ENCODE measurements around the gene EFEMP1. TPM values are rescaled to one million over a fixed set of nuclear protein-coding genes. Genes with fewer than 3 reads are reported as not detected.

Gene EFEMP1
- polyA plus RNA-seq, 3 donors: not detected

DNA sequence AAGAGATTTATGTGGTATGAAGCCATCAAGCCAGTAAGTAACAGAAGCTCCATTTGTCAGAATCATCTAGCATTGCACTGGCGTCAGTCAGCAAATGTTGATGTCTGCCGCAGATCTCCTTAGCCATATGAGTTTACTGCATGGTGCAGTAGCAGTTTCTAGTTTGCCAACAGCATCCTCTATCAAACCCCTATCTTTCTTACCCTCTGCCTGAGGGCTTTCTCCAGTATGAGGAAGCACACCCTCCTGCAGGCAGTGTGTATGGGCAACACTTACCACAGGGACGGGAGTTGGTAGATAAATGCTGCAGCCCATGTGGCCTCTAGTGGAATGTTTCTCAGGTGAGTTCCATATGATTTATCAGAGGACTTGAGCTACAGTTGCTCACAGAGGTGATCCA is 63.7 kb downstream of the EFEMP1 start:
- no peaks in the 10 kb centered on the region for H3K79me2 ChIP-seq (ENCODE audit: insufficient read depth, low read length)
- H3K4me1 Mint-ChIP-seq: peaks cover 11% of the 10 kb centered on the region
- H3K4me3 ChIP-seq (replicated peaks in 1 of 3; ENCODE audit: low read depth in 2 of 3, low read length in 3 of 3): no peak overlapping the region
- H3K27me3 ChIP-seq (ENCODE audit: control insufficient read depth in 2 of 2, insufficient read depth in 2 of 2, low read length in 2 of 2): peaks cover 2 to 4% of the 10 kb centered on the region in 2 donors
- peaks cover 12% of the 10 kb centered on the region in 2 donors for H3K4me1 ChIP-seq (ENCODE audit: control insufficient read depth in 1 of 2, insufficient read depth in 2 of 2, low read length in 2 of 2)
- no peak overlapping the region for H3K4me2 ChIP-seq (replicated peaks; ENCODE audit: extremely low read depth, low read length, poor library complexity, severe bottlenecking)
- intact Hi-C loops (cut with micrococcal nuclease): no loop called here
- H3K9me3 ChIP-seq (replicated peaks in 1 of 2; ENCODE audit: control insufficient read depth in 1 of 2, insufficient read depth in 1 of 2, low read length in 2 of 2): no peaks in the 10 kb centered on the region
- peaks cover 0 to 2% (median 0%) of the 10 kb centered on the region in 7 donors for H3K9me3 Mint-ChIP-seq
- no peaks in the 10 kb centered on the region for H3K36me3 ChIP-seq (replicated peaks in 1 of 2; ENCODE audit: control insufficient read depth in 1 of 2, insufficient read depth in 2 of 2, low read length in 2 of 2)
- TF ChIP-seq, protein P1, sequence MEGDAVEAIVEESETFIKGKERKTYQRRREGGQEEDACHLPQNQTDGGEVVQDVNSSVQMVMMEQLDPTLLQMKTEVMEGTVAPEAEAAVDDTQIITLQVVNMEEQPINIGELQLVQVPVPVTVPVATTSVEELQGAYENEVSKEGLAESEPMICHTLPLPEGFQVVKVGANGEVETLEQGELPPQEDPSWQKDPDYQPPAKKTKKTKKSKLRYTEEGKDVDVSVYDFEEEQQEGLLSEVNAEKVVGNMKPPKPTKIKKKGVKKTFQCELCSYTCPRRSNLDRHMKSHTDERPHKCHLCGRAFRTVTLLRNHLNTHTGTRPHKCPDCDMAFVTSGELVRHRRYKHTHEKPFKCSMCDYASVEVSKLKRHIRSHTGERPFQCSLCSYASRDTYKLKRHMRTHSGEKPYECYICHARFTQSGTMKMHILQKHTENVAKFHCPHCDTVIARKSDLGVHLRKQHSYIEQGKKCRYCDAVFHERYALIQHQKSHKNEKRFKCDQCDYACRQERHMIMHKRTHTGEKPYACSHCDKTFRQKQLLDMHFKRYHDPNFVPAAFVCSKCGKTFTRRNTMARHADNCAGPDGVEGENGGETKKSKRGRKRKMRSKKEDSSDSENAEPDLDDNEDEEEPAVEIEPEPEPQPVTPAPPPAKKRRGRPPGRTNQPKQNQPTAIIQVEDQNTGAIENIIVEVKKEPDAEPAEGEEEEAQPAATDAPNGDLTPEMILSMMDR (IDR thresholded peaks at IDR 0.05): no peak
- no peaks in the 10 kb centered on the region for H3K36me3 Mint-ChIP-seq
- 94% methylated on average over 2 of the region's 3 CpGs for WGBS (ENCODE audit: insufficient coverage)
- no peak overlapping the region for H3K4me3 Mint-ChIP-seq
- H3K9ac ChIP-seq (ENCODE audit: insufficient read depth, low read length, poor library complexity, severe bottlenecking): no peak overlapping the region
- H3K27ac Mint-ChIP-seq: no peak overlapping the region
- no peak overlapping the region for H2AFZ ChIP-seq (ENCODE audit: insufficient read depth, low read depth, low read length, poor library complexity, severe bottlenecking)
- no peaks in the 10 kb centered on the region for H4K20me1 ChIP-seq (ENCODE audit: insufficient read depth, low read length)
- no peak for DNase-seq
- peaks cover 0 to 12% (median 2%) of the 10 kb centered on the region in 3 donors for H3K27me3 Mint-ChIP-seq (ENCODE audit: low read depth in 3 of 3)
- H3K27ac ChIP-seq (ENCODE audit: low read depth in 1 of 2, low read length in 2 of 2): no peak overlapping the region

DNA sequence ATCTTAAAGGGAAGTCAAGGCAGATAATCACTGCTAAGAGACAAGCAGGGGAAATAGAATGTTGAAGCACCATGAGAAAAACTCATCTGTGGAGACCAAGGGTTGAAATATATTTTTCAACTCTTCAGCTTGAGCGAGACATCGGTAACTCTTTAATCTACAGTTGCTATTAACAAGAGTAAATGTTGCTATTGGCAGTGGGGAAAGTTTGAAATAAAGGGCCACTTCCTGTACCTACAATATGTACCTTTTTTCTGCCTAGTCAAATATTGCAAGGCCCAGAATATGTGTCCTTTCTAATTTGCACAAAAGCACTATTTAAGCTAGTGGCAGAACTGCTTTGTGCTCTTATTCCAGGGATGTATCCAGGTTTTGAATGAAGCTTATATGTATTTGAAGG is 65.8 kb downstream of the EFEMP1 start:
- no peaks in the 10 kb centered on the region for H3K36me3 ChIP-seq (replicated peaks in 1 of 2; ENCODE audit: control insufficient read depth in 1 of 2, insufficient read depth in 2 of 2, low read length in 2 of 2)
- no peak overlapping the region for H3K27ac Mint-ChIP-seq
- H3K27me3 ChIP-seq (ENCODE audit: control insufficient read depth in 2 of 2, insufficient read depth in 2 of 2, low read length in 2 of 2): peaks cover 2 to 4% of the 10 kb centered on the region in 2 donors
- H3K4me3 ChIP-seq (replicated peaks in 1 of 3; ENCODE audit: low read depth in 2 of 3, low read length in 3 of 3): no peak overlapping the region
- DNase-seq: no peak
- H4K20me1 ChIP-seq (ENCODE audit: insufficient read depth, low read length): no peaks in the 10 kb centered on the region
- peaks cover 0 to 7% (median 4%) of the 10 kb centered on the region in 7 donors for H3K9me3 Mint-ChIP-seq
- H3K4me1 Mint-ChIP-seq: peaks cover 9% of the 10 kb centered on the region
- intact Hi-C loops (cut with micrococcal nuclease): no loop called here
- H3K4me1 ChIP-seq (ENCODE audit: control insufficient read depth in 1 of 2, insufficient read depth in 2 of 2, low read length in 2 of 2): peaks cover 11% of the 10 kb centered on the region in 2 donors
- no peak overlapping the region for H3K4me3 Mint-ChIP-seq
- no CpG with 5 or more reads among the region's 2 CpGs for WGBS (ENCODE audit: insufficient coverage)
- H3K79me2 ChIP-seq (ENCODE audit: insufficient read depth, low read length): no peaks in the 10 kb centered on the region
- TF ChIP-seq, protein P1 (IDR thresholded peaks at IDR 0.05): no peak
- H3K36me3 Mint-ChIP-seq: no peaks in the 10 kb centered on the region
- no peak overlapping the region for H3K4me2 ChIP-seq (replicated peaks; ENCODE audit: extremely low read depth, low read length, poor library complexity, severe bottlenecking)
- H2AFZ ChIP-seq (ENCODE audit: insufficient read depth, low read depth, low read length, poor library complexity, severe bottlenecking): no peak overlapping the region
- peaks cover 0 to 12% (median 0%) of the 10 kb centered on the region in 3 donors for H3K27me3 Mint-ChIP-seq (ENCODE audit: low read depth in 3 of 3)
- no peak overlapping the region for H3K9ac ChIP-seq (ENCODE audit: insufficient read depth, low read length, poor library complexity, severe bottlenecking)
- no peak overlapping the region for H3K27ac ChIP-seq (ENCODE audit: low read depth in 1 of 2, low read length in 2 of 2)
- H3K9me3 ChIP-seq (replicated peaks in 1 of 2; ENCODE audit: control insufficient read depth in 1 of 2, insufficient read depth in 1 of 2, low read length in 2 of 2): peaks cover 0 to 5% of the 10 kb centered on the region in 2 donors

All from CD14-positive monocyte (primary cell).